ENCODE data around the gene XPR1.
"Not testable (repeated sequence)": the region's sequence is repeated elsewhere in the genome, so short reads cannot be mapped to it uniquely, and the experiment has no call there.

The XPR1 gene

GRCh38 chr1:180698580-180698979, 66.8 kb downstream of the XPR1 start:
- H3K27me3 ChIP-seq (ENCODE audit: control insufficient read depth, insufficient read depth, low read length), result no peaks in the 10 kb centered on the region
- peaks cover 5% of the 10 kb centered on the region for H3K9me3 ChIP-seq (ENCODE audit: control insufficient read depth, low read length)
- H3K4me3 ChIP-seq (ENCODE audit: low read length), result no peak overlapping the region
- H3K9ac ChIP-seq (ENCODE audit: low read length), result no peak overlapping the region
- no peaks in the 10 kb centered on the region for H3K4me1 ChIP-seq (ENCODE audit: control insufficient read depth, insufficient read depth, low read length)
- no peaks in the 10 kb centered on the region for H3K36me3 ChIP-seq (ENCODE audit: control insufficient read depth, insufficient read depth, low read length)

DNA sequence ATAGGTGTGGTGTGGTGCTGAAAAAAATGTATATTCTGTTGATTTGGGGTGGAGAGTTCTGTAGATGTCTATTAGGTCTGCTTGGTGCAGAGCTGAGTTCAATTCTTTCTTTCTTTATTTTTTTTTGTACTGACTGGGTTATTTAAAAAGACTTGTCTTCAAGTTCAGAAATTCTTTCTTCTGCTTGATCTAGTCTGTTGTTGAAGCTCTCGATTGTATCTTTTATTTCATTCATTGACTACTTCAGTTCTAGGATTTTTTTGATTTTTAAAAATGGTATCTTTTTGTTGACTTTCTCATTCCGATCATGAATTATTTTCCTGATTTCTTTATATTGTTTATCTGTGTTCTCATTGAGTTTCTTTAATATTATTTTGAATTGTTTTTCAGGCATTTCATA, 70.6 kb downstream of the XPR1 start:
- not testable (repeated sequence) for H3K4me1 ChIP-seq (ENCODE audit: control insufficient read depth, insufficient read depth, low read length); H3K36me3 ChIP-seq (ENCODE audit: control insufficient read depth, insufficient read depth, low read length); H3K4me3 ChIP-seq (ENCODE audit: low read length); H3K27me3 ChIP-seq (ENCODE audit: control insufficient read depth, insufficient read depth, low read length); H3K9me3 ChIP-seq (ENCODE audit: control insufficient read depth, low read length); H3K9ac ChIP-seq (ENCODE audit: low read length)

- H3K9me3 ChIP-seq (ENCODE audit: control insufficient read depth, low read length); H3K9ac ChIP-seq (ENCODE audit: low read length); H3K27me3 ChIP-seq (ENCODE audit: control insufficient read depth, insufficient read depth, low read length); H3K4me1 ChIP-seq (ENCODE audit: control insufficient read depth, insufficient read depth, low read length); H3K4me3 ChIP-seq (ENCODE audit: low read length); H3K36me3 ChIP-seq (ENCODE audit: control insufficient read depth, insufficient read depth, low read length): not testable (repeated sequence)
These were observed 78.9 kb downstream of the XPR1 start for GRCh38 chr1:180710746-180711145.

DNA sequence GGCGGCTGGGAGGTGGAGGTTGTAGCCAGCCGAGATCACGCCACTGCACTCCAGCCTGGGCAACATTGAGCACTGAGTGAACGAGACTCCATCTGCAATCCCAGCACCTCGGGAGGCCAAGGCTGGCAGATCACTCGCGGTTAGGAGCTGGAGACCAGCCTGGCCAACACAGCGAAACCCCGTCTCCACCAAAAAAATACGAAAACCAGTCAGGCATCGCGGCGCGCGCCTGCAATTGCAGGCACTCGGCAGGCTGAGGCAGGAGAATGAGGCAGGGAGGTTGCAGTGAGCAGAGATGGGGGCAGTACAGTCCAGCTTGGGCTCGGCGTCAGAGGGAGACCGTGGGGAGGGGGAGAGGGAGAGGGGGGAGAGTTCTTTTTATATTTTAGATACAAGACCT, 79.4 kb downstream of the XPR1 start:
- not testable (repeated sequence) for H3K36me3 ChIP-seq (ENCODE audit: control insufficient read depth, insufficient read depth, low read length); H3K9me3 ChIP-seq (ENCODE audit: control insufficient read depth, low read length); H3K9ac ChIP-seq (ENCODE audit: low read length); H3K4me3 ChIP-seq (ENCODE audit: low read length); H3K27me3 ChIP-seq (ENCODE audit: control insufficient read depth, insufficient read depth, low read length); H3K4me1 ChIP-seq (ENCODE audit: control insufficient read depth, insufficient read depth, low read length)

DNA sequence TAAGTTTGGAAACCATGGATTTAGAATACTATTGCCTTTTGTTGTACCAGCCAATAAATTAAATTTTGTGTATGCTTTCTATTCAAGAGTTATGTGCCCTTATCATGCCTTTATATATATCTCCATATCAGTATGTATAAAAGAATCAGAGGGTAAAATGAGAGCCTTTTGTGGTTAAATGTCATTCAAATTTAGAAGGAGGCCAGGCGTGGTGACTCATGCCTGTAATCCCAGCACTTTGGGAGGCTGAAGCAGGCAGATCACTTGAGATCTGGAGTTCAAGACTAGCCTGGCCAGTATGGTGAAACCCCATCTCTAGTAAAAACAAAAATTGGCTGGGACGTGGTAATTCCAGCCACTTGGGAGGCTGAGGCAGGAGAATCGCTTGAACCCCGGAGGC, 88.9 kb downstream of the XPR1 start:
- Histone ChIP-seq H3K4me1 (ENCODE audit: control insufficient read depth, insufficient read depth, low read length) (no peaks in the 10 kb centered on the region), H3K36me3 (ENCODE audit: control insufficient read depth, insufficient read depth, low read length) (no peaks in the 10 kb centered on the region), H3K27me3 (ENCODE audit: control insufficient read depth, insufficient read depth, low read length) (no peaks in the 10 kb centered on the region), H3K9me3 (ENCODE audit: control insufficient read depth, low read length) (no peaks in the 10 kb centered on the region), H3K4me3 (ENCODE audit: low read length) (no peak overlapping the region), H3K9ac (ENCODE audit: low read length) (no peak overlapping the region)

- no peaks in the 10 kb centered on the region for H3K27me3 ChIP-seq (ENCODE audit: control insufficient read depth, insufficient read depth, low read length)
- no peak overlapping the region for H3K9ac ChIP-seq (ENCODE audit: low read length)
- no peak overlapping the region for H3K4me3 ChIP-seq (ENCODE audit: low read length)
- no peaks in the 10 kb centered on the region for H3K9me3 ChIP-seq (ENCODE audit: control insufficient read depth, low read length)
- H3K36me3 ChIP-seq (ENCODE audit: control insufficient read depth, insufficient read depth, low read length), result no peaks in the 10 kb centered on the region
- no peaks in the 10 kb centered on the region for H3K4me1 ChIP-seq (ENCODE audit: control insufficient read depth, insufficient read depth, low read length)
These were observed 90.8 kb downstream of the XPR1 start for GRCh38 chr1:180722586-180722985.

DNA sequence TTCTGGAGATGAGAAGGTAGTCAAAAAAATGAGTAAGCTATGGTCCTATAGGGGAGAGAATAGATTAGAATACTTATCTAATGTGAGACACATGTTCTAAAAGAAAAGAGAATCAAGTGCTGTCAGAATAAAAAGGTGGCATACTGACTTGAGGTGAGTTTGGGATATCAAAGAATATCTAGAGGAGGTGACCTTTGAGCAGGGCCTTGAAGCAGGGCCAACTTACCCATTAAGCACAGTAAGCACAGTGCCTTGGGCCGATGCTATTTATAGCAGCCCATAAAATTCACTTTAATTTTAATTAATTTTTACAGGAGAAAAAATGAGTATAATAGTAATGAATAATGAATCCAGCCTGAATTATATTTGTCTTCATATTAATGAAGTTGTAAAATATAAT, 92.2 kb downstream of the XPR1 start:
- Histone ChIP-seq H3K4me3 (ENCODE audit: low read length) (no peak overlapping the region), H3K4me1 (ENCODE audit: control insufficient read depth, insufficient read depth, low read length) (no peaks in the 10 kb centered on the region), H3K27me3 (ENCODE audit: control insufficient read depth, insufficient read depth, low read length) (no peaks in the 10 kb centered on the region), H3K9me3 (ENCODE audit: control insufficient read depth, low read length) (no peaks in the 10 kb centered on the region), H3K9ac (ENCODE audit: low read length) (no peak overlapping the region), H3K36me3 (ENCODE audit: control insufficient read depth, insufficient read depth, low read length) (no peaks in the 10 kb centered on the region)

GRCh38 chr1:180726024-180726423, 94.2 kb downstream of the XPR1 start:
- H3K36me3 ChIP-seq (ENCODE audit: control insufficient read depth, insufficient read depth, low read length); H3K9me3 ChIP-seq (ENCODE audit: control insufficient read depth, low read length); H3K4me1 ChIP-seq (ENCODE audit: control insufficient read depth, insufficient read depth, low read length); H3K27me3 ChIP-seq (ENCODE audit: control insufficient read depth, insufficient read depth, low read length); H3K4me3 ChIP-seq (ENCODE audit: low read length); H3K9ac ChIP-seq (ENCODE audit: low read length): not testable (repeated sequence)

- not testable (repeated sequence) for H3K36me3 ChIP-seq (ENCODE audit: control insufficient read depth, insufficient read depth, low read length); H3K4me1 ChIP-seq (ENCODE audit: control insufficient read depth, insufficient read depth, low read length); H3K27me3 ChIP-seq (ENCODE audit: control insufficient read depth, insufficient read depth, low read length); H3K9ac ChIP-seq (ENCODE audit: low read length); H3K4me3 ChIP-seq (ENCODE audit: low read length); H3K9me3 ChIP-seq (ENCODE audit: control insufficient read depth, low read length)
These were observed 95.9 kb downstream of the XPR1 start for GRCh38 chr1:180727751-180728150.

- Histone ChIP-seq H3K9ac (ENCODE audit: low read length) (no peak overlapping the region), H3K9me3 (ENCODE audit: control insufficient read depth, low read length) (no peaks in the 10 kb centered on the region), H3K4me3 (ENCODE audit: low read length) (no peak overlapping the region), H3K27me3 (ENCODE audit: control insufficient read depth, insufficient read depth, low read length) (no peaks in the 10 kb centered on the region), H3K4me1 (ENCODE audit: control insufficient read depth, insufficient read depth, low read length) (no peaks in the 10 kb centered on the region), H3K36me3 (ENCODE audit: control insufficient read depth, insufficient read depth, low read length) (no peaks in the 10 kb centered on the region)
These were observed 96.8 kb downstream of the XPR1 start for GRCh38 chr1:180728472-180729106.

DNA sequence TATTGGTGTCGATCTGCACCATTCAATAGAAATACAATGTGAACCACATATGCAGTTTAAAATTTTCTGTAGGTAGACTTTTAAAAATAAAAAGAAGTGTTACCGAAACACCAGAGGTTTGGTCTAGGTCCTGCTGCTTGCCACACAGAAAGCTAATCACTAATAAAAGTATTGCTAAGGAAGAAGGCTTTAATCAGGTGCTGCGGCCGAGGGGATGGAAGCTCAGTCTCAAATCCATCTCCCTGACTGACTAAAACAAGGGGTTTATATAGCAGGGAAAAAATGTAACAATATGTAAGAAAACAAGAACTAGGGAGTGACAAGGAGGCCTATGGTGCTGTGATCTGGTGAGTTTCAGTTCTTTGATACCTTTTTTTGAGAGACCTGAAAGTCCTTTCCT, 99.3 kb downstream of the XPR1 start:
- no peaks in the 10 kb centered on the region for H3K9me3 ChIP-seq (ENCODE audit: control insufficient read depth, low read length)
- no peak overlapping the region for H3K4me3 ChIP-seq (ENCODE audit: low read length)
- no peaks in the 10 kb centered on the region for H3K27me3 ChIP-seq (ENCODE audit: control insufficient read depth, insufficient read depth, low read length)
- H3K4me1 ChIP-seq (ENCODE audit: control insufficient read depth, insufficient read depth, low read length), result no peaks in the 10 kb centered on the region
- no peak overlapping the region for H3K9ac ChIP-seq (ENCODE audit: low read length)
- no peaks in the 10 kb centered on the region for H3K36me3 ChIP-seq (ENCODE audit: control insufficient read depth, insufficient read depth, low read length)

GRCh38 chr1:180732866-180733265, 101.0 kb downstream of the XPR1 start:
- Histone ChIP-seq H3K9ac (ENCODE audit: low read length) (no peak overlapping the region), H3K9me3 (ENCODE audit: control insufficient read depth, low read length) (no peaks in the 10 kb centered on the region), H3K4me1 (ENCODE audit: control insufficient read depth, insufficient read depth, low read length) (no peaks in the 10 kb centered on the region), H3K4me3 (ENCODE audit: low read length) (no peak overlapping the region), H3K27me3 (ENCODE audit: control insufficient read depth, insufficient read depth, low read length) (no peaks in the 10 kb centered on the region), H3K36me3 (ENCODE audit: control insufficient read depth, insufficient read depth, low read length) (no peaks in the 10 kb centered on the region)

DNA sequence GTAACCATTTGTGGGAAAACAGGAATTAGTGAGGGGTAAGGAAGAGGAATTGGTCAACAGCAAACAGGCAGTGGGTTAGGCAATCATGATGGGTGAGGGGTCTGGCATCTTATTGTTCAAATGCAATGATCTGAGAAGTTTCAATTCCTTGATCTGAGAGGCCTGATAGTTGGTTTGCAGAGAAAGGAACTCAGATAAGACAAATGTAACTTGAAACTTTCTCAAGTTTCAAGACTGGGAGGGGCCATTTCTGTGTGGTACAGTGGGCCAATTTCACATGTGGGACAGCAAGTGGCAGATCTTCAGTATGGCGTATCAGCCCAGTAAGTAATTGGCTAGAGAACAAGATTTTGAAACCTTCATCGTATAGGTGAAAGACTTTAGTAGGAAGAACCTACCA, 102.5 kb downstream of the XPR1 start:
- H3K9ac ChIP-seq (ENCODE audit: low read length), result no peak overlapping the region
- no peaks in the 10 kb centered on the region for H3K4me1 ChIP-seq (ENCODE audit: control insufficient read depth, insufficient read depth, low read length)
- H3K36me3 ChIP-seq (ENCODE audit: control insufficient read depth, insufficient read depth, low read length), result no peaks in the 10 kb centered on the region
- no peaks in the 10 kb centered on the region for H3K9me3 ChIP-seq (ENCODE audit: control insufficient read depth, low read length)
- H3K27me3 ChIP-seq (ENCODE audit: control insufficient read depth, insufficient read depth, low read length), result no peaks in the 10 kb centered on the region
- no peak overlapping the region for H3K4me3 ChIP-seq (ENCODE audit: low read length)

Measured in mucosa of stomach (tissue), 1 donor.